ENCODE results near the gene TMEM200A.

The TMEM200A gene

DNA sequence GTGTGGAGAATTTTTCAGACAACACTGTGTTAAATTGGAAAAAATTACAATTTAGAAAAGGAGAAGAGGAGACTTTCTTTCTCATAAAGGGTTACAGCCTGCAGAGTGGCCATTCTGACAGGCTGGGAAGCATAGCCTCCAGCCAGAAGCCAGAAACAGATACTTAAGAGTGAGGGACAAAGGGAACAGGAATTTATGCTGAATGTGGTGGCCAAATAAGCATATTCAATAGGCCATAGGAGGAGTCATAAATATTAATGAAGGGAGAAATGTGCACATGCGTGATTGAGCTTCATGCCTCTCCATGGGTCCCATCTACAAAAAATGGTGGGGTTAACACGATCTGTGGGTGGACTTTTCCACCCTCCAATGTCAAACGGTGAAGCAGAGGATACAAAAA, 13.4 kb downstream of the TMEM200A start:
- DNase-seq, result no peak

DNA sequence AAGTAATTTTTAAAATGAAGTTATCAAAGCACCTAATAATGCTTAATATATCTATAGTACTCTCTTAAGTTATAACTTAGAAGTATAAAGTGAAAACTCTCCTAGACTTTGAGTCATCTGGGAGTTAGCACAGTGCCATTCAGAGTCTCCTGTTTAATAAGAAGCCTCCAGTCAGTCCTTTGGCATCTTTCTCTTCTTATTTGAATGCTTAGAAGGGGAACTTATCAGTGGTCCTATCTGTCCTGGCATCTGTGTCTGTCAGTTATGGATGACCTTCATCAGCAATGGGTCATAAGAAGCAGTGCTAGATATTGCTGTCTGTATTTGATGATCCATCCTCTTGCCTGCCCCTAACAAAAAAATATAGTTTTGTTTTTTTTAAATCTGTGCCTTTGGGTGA, 15.2 kb downstream of the TMEM200A start:
- DNase-seq, result no peak

DNA sequence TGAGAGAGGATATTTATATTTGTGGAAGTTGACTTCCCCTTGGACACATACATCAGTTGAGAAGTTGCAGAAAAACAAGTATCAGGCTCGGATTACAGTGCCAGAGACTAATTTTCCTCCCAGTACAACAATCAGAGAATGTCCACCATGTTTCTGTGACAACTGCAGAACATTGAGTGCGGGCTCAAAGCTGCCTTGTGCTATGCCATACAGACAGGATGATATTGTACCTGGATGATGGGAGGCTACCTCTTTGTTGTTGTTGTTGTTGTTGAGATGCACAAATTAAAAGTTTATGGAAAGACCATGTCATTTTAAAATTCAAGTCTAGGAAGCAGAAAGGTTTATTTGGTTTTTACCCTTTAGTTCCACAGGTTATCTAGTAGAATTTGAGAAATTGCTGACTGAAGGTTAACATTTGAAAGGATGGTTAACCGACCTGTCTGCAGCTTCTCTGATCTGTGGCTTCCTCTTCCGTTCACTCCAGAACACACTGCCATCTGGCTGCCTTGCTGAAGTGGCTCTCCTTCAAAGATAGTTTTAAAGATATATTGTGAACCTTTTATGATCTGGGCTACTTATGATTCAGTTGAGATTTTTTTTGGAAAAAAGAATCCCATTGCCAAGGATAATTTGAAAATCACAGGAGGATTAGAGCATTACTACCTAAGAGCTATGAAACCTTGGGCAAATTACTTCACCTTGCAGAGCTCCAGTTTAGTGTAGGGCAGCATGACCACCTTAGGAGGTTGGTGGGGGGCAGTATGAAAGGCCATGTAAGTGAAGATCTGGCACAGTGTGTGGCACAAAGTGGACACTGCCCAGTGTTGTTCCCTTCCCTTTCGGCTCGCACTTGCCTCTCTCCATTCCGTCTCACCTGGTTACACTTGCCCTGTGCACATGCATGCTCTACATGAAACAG, 15.9 kb downstream of the TMEM200A start:
- no peak for DNase-seq

DNA sequence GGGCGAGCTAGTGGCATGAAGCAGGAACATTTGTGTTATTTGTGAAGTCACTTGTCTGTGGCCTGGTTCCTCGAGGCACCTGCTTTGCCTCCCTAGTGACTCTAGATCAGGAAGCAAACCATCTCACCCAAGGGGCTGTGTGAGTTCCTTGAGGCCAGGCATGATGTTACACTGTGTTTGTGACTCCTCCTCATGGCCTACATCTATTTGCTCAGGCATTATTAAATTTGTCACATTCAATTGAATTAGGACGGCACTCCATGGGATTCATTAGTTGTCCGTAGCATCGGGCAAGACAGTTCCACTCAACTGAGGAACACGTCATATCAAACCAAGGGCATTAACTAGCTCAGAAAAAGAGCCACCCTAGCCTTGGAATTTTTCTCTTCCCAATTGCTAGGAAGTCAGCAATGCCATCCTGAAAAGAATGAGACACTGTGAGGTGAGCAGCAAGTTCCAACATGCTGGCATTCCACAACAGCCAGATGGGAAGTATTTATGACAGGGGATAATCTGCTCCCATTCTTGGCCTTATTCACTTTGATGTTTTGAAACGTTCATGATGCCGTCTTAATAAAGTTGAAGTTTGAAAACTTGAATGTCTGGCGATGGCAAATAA, 17.2 kb downstream of the TMEM200A start:
- DNase-seq, result no peak

DNA sequence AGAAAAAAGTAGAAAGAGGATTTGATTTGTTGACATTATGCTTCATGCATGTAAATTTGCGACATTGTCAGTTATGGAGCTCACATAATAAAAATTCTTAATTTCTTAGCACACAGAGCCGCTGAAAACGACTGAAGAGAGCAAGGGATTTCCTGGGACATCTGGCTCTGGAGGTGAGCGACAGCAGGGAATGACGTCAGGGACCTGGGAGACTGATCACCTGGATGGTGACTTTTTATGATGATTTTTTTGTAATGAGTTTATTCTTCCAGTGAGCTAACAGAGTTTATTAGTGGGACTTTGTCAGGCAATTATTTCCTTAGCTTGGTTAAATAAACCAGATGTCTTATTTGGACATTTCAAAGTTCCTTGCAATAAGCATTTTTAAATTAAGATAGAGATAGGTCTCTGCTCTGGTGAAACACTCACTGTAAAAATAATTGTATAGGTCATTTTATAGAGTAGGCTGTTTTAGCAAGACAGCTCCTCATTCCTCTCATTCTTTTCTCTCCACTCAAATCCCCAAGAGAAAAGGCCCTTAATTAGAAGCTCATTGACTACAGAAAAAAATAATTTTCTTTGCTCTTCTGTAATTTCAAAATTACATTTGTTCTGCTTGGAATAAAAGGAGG, 19.4 kb downstream of the TMEM200A start:
- no peak for DNase-seq

DNA sequence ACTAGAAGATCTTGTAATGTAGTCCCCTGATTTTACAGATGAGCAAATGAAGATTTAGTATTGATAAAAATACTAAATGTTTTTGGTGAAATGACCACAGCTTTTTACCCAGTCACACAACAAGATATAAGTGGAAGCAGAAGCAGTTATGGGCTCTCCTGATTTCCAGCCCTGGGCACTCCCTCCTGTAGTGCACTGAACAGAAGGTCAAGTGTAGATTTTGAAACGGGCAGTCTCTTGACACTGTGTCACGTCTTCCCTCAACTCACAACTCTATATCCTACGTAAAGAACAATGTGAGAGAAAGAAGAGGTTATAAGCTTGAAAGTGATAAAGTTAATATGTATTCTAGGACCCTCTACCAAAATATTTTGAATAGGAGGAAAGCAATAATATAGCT, 23.3 kb downstream of the TMEM200A start:
- DNase-seq, result no peak

DNA sequence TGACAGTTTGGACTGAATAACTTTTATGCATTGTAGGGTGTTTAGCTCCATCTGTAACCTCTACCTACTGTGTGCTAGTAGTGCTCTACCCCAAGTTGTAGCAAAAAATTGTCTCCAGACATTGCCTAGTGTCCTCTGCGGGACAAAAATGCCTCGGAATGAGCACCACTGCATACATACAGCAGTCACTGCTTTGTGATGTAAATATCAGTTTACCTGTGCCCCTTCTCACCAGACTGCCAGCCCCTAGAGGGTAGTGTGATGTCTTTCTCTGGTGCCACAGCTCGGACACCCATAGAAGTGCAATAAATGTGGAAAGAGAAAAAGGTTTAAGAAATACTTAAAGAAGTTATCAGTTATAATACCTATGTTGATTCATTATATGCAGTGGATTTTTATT, 25.1 kb downstream of the TMEM200A start:
- DNase-seq, result no peak

DNA sequence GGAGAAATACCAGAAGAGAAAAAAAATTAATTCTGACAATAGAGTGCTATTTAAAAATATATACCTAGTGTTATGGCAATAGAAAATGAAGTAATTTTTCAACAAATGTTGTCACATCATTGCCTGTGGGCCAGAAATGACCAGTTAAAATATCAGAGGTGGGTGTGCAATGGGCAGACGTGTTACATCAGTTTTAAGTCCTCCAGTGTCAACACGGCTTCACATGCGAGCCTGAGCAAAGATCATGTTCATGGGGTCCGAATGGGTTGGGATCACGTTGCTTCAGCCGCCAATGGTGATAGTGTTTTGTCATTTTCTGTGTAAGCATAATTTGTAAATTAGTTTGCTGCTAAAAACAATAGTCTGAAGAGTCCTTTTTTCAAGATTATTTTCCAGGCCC, 27.5 kb downstream of the TMEM200A start:
- no peak for DNase-seq

DNA sequence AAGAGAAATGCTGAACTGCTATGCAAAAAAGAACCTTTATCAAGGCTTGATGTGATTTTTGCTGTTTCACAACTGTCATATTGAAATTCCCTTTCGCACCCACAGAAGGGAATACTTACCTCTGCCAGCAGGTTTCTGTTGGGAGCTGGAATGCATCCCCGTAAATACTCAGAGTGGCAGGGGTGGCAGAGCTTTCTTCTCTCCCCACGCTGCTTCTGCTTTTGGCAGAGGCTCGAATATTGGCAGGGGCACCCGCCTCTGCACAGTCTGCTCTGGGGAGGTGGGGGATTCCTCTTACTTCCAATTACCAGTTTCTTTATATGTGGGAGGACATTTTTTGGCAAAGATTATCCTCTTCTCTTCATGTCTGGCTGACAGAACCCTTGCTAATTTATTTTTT, 28.4 kb downstream of the TMEM200A start:
- no peak for DNase-seq

DNA sequence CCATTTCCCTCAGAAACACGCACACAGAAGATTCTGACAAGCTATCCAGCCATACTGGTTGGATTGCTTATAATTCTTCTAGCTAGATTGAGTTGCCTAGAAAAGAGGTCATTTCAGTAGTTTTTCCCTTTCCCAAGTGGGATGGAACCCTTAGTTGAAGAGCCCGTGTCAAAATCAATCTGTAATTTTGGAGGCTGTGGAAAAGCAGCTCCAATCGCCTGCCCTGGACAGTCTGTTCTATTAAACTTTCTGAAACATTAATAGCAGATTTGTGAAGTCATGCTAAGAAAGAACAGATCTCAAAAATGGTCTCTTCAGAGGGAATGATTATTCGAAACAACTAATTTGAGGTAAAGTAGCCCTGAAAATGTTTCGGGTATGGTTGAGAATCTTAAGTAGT, 29.3 kb downstream of the TMEM200A start:
- no peak for DNase-seq

DNA sequence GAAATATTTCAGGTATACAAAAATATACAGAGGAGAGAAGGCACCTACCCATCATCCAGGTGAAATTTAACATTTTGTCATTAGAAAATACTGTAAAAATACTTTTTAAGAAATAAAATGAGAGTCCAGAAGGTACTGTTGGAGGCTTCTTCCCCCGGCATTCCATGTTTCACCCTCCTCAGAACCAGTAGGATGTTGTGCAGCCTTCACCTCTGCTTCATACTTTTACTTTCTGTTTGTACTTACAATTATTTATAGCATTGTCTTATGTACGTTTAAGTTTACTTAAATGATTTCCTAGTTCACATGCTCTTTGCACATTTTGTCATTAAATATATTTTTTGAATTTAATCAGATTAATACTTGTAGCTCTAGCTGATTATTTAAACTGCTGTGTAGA, 30.9 kb downstream of the TMEM200A start:
- DNase-seq, result no peak

DNA sequence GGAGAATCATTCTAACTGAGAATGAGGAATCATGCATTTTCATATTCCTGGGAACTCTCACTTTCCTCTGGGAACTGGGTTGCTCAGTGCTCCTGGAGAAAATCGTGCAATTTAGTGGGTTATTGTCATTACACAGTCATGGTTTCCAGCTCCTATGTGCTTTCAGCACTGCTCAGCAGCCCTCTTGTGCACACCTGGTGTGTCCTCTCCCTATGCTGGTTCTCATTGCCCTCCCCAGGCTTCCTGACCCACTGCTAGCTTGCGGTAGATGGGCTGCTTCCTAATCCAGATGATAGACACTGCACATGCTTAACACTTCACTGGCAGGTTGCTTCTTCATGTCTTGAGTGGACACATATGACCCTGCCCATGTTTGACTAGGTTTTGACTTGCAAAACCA, 39.7 kb downstream of the TMEM200A start:
- no peak for DNase-seq

DNA sequence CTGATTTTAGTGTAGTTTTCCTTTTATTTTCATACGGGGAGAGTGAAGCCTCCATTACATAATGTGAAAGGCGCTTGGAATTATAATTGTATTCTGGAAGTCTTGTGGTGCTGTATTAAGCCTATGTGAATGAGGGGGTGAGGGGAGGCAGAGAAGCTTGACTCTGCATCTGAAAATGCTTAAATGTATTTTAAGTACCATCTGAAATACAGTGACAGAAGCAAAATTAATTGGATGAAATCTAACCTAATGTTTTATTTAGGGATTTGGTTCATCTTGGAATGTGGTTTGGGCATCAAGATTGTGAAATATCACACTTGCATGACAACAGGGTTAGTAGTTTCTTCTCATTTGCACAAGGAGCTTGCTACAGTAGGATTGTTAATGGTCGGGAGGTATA, 41.2 kb downstream of the TMEM200A start:
- DNase-seq, result no peak

DNA sequence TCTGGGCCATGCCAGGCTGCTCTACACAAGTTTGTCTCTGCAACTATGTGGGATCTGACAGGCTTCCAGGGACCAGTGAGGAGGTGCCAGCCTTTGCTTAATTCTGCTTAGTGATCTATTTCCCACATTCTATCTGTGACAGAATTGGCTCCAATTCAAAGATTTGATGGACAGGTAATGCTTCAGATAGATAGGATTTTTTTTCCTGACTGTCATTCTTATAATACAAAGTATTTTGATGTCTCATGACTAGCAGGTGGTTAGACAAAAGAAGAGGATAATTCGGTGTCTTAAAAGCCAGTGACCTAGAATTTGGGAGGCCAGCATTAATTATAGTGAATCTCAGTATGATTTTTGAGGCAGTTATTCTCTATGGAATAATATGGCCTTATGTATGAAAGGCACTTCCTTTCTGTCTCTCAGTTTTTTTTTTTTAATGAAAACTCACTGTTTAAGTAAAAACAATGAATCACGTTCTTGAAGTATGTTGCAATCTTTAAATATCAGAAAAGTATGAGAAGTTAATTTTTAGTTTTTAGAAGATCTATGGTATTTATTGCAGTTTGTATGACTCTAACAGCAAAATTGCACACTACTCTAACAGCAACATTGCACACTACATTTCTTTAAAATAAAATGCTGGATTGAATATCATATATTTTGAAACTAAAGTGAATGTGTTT, 43.7 kb downstream of the TMEM200A start:
- no peak for DNase-seq

DNA sequence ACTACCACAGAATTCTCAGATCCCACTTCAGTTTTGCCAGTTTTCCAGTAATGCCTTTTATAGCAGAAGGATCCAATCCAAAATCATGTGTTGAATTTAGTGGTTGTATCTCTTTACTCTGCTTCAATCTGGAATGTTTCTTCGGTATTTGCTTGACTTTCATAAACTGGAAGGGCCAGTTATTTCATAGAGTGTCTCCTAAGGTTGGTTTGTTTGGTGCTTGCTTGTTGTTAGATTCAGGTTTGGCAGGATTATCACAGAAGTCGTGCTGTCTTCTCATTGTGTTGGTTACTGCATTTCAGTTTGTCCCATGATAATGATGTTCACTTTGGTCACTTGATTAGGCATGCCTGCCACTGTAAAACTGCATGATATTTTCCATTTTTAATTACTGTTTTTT, 45.7 kb downstream of the TMEM200A start:
- no peak for DNase-seq

DNA sequence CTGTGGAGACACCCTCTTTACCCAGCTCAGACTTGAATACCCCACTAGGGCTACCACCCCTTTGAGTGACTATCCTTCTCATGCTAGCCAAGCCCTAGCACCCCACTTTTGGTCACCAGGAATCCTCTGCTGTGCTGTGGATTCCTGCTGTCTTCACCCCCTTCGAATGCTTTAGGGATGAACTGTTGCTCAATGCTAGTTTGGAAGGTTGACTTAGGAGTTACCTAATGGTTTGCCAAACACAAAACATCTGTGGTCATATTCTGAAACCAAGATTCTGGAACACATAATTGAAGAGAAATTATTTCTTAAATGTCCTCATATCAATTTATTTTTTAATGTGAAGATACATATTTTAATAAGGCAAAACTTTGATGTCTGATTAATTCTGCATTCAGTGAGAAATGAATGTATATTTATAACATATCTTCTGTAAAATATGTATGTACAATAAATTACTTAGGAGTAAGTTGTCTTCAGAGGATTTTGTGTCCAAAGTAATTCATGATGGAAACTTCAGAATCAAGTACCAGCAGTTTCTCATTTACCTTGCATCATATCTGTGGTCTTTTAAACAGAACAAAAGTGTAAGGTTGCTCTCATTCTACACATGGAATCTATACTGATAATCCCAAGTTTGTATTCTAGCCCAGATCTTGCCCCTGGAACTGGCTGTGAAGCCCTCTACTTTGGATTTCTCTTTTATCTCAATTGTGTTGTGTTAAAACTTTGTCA, 46.9 kb downstream of the TMEM200A start:
- DNase-seq, result no peak

DNA sequence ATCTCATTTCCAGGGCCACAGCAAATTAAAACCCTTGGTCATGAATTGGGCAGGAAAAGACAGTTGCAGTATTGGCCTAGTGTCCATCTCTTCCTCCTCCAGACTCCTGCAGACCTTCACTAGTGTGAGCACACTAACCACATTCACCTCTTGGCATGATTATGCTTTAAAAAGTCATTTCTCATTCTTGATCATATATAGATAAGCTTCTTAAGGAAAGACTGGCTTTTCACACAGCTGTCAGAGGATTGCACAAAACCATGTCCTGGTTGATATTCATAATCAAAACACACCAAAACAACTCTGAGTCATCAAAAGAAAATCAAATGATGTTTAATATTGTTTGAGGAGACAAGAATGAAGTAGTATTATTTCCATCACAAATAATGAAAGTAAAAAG, 52.1 kb downstream of the TMEM200A start:
- no peak for DNase-seq

DNA sequence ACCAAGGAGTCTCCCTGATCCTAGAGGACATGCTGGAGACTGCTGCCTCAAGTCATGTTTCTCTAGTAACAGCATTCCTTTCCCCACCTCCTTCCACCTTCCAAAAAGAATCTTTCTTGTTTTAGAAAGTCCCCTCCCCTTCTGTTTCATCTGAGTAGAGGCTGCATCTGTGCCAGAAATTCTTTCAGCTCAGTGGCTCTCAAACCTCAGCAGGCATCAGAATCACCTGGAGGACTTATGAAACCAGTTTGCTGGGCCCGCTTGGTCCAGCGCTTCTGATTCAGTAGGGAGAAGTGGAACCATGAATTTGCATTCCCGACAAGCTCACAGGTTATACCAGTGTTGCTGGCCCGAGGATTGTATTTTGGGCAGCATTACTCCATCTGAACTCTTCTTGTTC, 55.1 kb downstream of the TMEM200A start:
- DNase-seq, result no peak

DNA sequence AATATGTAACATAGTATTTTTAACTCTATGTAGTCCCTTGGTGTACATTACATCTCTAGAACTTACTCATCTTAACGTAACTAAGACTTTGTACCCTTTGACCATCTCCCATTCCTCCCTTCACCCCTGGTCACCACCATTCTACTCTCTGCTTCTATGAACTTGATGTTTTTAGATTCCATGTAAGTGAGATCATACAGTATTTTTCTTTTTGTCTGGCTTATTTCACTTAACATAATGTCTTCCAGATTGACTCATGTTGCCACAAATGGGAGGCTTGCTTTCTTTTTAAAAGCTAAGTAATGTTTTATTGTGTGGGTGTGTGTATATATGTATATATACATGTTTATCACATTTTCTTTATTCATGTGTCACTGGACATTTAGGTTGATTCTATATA, 55.8 kb downstream of the TMEM200A start:
- DNase-seq, result no peak

DNA sequence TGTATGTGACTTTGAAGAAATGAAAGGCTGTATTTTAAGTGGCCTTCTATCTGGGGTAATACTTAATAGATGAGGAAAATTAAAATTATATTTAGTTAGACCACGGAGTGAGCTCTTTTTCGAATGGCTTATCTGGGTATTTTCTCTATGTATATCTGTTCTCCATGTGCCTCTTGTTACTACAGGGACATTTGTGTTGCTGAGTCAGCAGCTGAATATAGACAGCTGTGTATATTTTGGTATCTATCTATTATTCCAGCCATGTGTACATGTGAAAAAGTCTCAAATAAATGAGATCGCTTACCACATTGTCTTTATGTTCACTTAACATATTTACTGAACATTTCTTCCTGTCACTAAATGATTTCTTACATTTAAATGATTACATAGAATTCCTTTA, 57.2 kb downstream of the TMEM200A start:
- no peak for DNase-seq

DNA sequence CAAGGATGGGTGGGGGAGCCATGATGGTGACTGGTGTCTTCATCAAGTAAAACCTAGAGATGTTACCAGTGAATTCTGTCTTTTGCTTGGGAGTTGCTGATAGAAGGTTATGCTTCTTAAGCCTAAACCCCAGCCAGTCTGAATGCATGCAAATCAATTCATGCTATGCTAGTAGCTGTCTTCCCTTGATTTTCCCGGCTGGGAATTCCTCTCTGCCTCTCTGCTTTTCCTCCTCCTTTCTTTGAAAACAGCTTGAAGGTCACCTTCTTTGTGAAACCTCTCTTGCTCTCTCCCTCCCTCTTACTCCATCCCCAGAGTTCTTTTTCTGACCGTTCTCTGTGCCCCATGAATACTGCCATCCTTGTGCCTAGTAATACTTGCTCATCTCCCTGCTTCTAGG, 58.9 kb downstream of the TMEM200A start:
- no peak for DNase-seq

DNA sequence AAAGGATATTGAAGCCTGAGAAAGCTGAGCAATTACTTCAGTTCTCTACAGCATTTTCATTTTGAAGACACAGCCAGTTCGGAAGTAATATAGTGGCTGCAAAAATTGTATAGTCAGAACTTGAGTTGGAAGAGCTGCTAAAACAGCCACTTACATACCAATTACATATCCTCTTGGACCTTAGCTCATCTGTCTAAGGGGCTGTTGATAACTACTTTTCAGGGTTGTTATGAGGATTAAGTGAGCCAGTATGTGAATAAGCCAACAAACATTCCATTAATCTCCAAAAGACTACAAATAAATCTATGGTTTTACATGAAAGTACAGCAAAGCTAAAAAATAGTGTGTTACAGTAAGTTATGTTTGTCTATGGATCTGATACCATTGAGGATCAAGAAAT, 59.7 kb downstream of the TMEM200A start:
- DNase-seq, result no peak
